Endometrium (tissue), 2 donors: ENCODE data around the gene NRXN3.

Experiments
- FAIRE-seq: peaks from 2 replicates; lab custom pipeline; 2012; peaks lifted over from hg19 to GRCh38; lab: Jason Lieb, UNC
- donor health status: control.
- donor health status: control.

The NRXN3 gene

DNA sequence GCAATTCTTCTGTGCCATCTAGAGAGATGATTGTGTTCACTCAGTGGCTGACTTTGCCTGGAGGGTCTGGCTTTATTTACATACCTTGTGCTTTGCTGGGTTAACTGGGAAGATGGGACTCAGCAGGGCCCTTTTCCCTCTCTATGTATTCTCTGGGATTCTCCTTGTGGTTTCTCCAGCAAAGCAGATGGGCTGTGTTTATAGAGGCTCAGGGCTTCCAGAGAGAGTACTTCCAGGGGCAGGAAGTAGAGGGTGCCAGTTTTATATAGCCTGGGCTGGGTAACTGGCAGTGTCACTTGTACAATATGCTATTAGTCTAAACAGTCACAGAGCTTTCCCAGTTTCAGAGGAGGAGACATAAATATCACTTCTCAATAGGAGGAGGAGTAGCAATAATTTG is 1531.2 kb downstream of the NRXN3 start:
- no peak for FAIRE-seq

DNA sequence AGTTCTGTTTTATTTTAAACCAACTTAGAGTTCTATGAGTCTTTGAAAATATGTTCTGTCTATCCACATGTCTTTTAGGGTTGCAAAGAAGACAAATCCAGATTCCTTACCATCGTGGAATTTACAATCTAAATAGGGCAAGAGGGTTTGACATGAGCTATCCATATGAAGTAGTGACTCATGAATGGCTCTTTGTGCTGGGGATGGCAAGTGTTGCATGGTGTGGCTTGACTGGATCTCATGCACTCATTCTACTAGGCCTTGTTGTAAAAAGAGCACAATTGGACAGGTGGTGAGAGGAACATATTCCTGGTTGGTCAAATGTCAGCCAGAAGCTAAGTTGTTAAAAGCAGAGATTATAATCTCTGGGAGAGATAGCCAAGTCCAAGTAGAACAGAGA is 1532.0 kb downstream of the NRXN3 start:
- no peak for FAIRE-seq

DNA sequence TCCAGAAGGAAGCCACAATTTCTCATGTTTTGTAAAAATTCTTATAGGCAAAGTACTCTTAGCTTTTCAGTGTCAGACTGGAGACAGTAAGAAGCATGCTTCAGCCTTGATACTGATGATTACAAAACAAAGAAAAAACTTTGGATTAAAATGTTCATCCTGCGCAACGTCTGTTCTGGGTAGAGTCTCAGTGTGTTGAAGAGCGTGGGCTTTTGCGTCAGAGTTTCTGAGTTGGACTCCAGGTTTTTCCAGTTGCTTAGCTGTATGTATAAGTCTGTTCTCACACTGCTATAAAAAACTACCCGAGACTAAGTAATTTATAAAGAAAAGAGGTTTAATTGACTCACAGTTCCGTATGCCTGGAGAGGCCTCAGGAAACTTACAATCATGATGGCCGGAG is 1533.0 kb downstream of the NRXN3 start:
- FAIRE-seq = no peak

DNA sequence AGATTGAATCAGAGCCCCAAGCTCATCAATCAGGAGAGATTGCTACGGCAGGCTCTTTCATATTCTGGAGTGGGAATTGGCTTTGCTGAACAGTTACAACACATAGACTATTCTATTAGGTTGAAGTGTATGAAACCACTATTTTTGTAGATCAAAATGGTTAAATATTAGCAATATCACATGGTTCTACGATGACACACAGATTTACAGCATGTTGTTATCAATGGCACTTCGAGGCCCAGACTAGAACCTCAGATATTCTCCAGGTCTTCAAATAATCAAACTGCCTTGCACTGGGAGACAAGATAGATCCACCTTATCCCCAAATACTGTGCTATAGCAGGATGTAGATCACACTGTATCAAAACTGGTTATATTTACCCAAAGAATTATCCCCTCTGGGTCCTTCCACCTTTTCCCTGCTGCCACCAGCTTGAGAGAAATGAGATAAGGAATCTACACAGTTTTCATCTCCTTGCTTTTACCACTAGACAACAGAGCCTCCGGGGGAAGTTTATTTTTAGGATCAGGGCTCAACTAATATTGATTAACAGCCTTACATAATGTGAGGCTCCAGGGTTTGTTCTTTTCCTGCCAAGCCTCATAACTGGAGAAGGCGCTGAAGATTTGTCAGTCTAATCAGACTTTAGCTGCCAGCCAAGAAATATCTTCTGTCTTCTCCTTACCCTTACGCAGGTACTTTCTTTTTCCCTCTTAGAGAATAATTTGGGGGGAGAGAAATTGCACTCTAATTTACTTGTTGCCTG is 1534.1 kb downstream of the NRXN3 start:
- no peak for FAIRE-seq

DNA sequence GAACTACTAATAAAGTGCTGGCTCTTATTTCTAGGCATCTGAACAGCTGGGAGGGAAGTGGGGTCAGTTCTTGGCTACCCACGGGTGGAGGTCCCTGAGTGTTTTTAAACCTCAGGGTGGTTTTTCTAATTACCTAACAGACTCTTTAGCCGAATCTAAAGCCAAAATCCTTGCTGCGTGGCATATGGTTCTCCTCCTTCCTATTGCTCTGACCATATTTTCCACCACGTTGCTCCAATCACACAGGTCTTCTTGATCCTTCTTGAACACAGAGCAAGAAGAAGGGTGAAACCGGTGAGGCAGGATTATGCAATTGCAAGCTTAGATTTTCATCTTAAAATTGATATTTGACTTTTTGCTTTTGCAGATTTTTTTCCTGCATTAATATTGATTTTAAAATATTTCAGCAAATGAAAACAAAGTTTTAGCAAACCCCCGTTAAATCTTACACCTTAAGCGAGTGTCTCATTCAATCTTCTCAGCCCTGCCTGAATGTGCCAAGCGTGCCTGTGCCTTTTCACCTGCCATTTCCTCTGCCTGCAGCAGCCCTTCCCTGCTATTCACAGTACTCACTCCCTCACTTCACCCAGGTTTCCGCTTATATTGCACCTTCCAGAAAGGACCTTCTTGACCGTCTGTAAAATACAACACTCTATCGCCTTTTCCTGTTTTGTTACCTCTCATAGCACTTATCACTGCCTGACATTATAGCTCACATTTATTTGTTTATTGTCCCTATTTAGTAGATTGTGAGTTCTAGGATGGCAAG is 1535.1 kb downstream of the NRXN3 start:
- no peak for FAIRE-seq

DNA sequence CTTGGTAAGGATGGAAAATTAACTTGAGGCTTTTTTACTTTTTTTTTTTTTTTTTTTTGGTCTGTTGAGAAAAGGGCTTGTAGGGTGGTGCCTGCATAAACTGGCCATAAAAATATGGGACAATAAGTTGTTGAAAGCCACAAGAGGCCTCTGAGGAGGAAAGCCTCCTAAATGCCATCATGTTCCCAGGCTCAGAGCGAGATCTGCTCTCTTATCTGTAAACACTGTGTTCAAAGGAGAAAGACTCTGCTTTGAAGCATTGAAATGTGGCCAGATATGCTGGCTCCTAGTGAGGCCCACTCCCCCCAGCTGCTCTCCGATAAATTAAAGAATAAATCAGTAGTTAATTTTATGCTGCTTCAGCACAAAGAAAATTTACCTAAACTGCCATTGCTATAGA is 1536.2 kb downstream of the NRXN3 start:
- no peak for FAIRE-seq

DNA sequence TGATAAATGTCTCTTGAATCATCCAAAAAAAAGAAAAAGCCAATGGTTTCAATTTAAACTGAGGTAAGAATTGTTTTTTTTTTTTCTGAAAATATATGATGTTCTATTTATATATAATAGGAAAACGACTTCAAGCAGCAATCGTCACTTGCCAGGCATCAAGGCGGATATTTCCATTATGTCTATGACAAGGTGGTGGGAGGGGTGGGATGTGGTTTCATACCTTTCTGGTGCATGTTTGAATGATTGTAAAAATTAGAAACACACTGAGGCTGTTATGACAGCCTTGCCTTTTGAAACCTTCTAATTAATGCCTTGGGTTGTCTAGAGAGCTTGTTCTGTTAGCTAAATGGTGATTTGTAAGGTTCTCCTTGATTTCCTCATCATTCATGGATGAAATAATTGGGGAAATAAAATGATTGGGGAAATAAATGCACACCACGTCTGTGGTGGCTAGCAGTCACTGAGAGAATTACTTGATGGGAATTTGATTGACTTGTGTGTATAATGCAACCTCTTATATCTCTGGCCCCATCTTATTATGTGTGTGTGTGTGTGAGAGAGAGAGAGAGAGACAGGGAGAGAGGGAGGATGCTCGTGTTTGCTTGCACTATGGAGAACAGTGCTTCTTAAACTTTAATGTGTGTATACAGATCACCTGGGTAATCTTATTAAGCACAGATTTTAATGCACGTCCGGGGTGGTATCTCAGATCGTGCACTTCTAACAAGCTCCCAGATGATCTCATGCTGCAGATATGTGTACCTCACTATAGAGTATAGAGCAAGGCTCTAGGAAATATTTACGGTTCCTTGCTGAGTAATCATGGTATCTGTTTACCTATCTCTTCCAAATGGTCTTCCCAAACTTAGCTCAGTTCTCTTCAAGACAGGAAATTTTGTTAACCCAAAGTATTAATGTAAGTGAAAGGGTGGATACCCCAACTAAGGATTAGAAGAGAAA is 1538.5 kb downstream of the NRXN3 start:
- FAIRE-seq = no peak

DNA sequence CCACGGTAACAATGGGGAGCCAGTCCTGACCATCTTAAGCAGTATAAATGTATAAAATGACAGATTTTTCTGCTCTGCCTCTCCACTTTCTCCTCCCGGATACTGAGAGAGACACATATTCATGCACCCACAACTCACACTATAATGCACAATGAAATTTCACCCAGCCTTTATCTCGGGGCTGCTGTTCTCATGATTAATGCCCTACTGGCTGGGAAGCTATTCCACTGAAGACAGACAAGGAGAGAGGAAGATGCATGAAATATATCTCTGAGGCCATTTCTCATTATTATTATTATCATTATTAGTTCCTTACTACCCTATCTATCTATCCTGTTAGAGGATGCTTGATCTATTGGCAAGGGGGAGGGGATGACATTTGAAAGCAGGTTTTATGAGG is 1539.4 kb downstream of the NRXN3 start:
- FAIRE-seq = no peak

DNA sequence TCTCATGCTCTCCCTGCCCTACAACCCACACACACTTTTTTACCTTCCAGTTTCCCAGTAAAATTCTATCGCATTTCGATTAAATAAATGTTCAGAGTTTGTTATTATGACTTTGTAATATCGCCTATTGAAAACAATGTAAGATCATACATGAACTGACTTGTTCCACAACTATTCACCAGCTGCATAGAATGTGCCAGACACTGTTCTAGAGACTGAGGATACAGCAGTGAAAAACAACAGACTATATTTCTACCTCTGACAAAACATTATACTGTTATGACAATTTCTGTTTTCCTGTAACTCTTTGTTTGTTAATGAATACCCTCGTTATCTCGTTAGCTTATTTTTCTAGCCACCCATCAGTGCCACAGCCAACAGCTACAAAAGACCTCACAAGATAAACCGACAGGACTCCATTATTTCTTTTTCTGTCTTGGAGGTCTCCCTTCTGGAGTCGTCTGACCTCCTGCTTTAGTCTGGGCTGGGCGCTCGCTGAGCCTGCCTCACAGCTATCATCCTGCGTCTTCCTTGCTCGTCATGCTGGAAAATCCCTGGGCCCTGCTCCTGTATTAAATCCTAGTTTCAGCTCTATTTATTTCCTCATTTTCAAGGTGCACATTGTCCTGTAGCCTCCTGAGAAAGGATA is 1542.3 kb downstream of the NRXN3 start:
- FAIRE-seq = no peak

DNA sequence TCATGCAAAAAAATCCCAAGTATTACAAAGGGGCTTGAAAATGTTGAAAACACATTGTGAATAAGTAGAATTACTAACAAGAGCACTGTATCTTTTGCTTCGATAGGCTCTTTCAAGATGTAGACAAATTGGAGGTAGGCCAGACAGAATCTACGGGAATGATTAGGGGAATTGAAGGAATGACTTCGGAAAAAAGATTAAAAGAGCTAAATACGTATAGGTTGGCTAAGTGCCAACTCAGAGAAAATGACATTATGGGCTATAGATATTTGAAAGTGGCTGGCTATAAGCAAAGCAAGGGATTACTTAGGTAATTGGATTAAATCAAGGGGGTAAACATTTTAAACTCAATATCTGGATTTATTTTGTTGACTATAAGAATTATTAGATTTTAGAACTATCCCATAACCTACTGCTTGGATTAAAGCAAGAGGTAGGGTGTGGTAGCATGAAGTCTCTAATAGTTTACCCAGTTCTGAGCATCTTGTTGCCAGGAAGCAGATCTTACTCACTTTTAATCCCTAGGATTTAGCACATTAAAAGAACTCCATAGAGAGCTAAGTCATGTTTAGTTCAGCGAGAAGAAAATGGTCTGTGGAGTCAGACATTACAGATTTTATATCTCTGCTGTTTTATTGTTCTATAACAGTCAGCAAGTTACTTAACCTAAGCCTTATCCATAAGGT is 1551.4 kb downstream of the NRXN3 start:
- no peak for FAIRE-seq

DNA sequence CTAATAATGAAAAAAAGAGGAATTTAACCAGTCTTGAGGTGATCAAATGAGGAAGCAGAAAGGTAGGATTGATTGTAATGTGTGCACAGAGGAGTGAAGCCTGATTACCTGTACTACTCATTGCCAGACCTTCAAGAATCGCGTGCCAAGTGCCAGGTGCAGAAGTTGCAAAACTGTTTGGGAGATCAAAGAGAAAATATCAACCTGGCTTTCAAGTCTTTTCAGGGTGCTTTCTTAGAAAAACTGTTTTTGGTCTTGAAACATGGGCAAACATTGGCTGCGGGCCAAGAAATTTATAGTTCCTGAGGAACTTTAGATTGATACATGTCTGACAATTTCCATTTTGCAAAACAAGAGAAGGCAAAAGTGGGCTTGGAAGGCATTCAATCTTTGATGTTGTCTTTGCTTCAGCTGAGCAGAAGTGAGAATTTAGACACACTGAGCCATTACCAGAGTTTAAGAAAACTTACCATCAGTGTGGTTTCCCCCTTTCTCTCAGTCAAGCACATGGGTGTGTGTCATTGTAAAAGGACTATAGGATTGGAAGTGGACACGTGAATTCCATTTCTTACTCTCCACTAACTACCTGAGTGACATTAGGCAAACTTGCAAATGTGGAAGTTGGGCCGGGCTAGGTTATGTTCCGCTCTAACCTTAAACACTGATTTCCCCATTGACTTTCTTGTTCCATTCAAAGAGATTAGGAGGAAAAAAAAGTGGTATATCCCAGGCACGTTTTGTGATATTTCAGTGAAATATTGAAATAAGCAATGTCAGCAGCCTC is 1555.0 kb downstream of the NRXN3 start:
- no peak for FAIRE-seq

DNA sequence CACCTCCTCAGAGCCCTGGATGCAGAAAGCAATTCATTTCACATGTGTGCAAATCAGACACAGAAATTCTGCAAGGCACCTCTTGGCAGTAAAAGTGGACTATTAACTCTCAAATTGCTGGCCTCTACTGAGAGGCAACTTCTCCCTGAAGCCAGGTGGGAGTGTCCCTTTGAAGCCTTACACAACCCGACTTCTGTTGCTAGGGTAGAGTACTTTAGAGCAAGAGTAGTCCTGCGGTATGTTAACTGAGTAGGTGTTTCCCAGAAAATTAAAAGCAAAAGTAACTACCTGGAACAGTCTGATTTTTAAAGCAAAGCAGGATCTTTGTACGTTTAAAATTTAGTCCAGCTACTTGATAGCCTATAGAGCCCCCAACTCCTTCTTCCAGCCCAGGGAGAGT is 1557.7 kb downstream of the NRXN3 start:
- no peak for FAIRE-seq

DNA sequence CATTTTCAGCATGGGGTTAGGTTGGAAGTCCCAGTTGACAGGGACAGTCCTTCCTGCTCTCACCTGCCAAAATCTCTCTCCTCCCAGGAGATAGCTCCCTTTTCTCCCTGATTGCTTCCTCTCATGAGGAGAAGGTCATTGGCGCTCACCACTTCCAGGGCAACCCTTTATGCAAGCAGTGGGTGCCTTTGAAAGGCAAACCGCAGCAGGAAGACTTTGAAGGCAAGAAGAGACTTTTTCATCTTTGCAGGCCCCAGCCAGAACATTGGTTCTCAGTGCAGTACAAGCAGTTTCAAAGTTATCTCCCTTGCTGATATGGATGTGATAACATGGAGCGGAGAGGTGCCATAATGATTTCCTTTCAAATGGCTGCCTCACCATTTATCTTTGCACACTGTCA is 1558.2 kb downstream of the NRXN3 start:
- FAIRE-seq = no peak

DNA sequence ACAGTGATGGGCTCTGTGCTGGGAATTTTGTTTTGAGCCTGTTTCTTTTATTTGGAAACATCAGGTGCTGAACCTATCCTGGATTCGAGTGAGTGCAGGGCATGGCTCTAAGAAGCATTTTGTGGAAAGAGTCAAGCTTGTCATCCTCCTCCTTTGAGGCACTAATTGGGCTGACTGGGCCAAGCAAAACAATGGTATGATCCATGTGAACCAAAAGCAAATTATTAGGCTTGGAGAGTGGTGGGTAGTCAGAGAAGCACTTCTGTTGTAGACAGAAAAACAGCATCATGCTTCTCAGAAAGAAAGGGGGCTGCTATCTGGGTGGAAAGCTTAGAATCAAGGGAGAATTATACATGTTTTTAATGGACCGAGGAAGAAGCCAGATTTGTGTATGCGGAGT is 1559.6 kb downstream of the NRXN3 start:
- FAIRE-seq = no peak

DNA sequence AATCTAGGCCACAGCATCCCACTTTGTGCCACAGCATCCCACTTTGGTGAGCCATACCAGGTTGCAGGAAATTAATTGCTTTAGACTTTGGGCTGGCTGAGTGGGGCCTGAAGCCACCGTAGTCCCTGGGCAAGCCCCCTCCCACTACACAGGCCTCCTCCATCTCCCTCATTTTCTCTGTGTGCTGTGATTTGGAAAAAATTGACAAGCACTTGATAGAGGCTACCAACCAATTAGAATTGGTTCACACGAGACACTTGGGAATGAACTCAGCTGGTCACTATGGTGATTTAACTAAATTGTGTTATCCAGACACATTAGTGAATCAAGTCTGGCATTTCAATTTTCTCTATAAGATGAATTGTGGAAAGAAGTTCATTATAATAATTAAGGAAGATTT is 1560.0 kb downstream of the NRXN3 start:
- no peak for FAIRE-seq

DNA sequence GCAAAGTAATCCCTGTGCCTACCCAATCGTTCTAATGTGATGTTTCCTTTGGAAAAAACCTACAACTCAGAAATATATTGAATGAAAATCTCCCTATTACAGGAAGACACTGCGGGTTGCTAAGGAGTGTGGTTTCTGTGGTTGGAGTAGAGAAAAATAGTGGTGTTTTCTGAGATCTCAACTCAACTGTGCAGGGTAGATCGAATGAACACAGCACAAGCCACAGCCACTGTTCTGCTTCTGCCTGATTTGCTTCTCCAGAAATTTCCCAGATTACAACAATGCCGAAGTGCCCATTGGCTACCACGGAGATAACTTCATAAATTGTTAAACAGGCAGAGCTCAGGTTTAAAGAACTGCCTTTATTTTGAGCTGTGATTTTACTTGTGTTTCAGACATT is 1560.8 kb downstream of the NRXN3 start:
- no peak for FAIRE-seq

DNA sequence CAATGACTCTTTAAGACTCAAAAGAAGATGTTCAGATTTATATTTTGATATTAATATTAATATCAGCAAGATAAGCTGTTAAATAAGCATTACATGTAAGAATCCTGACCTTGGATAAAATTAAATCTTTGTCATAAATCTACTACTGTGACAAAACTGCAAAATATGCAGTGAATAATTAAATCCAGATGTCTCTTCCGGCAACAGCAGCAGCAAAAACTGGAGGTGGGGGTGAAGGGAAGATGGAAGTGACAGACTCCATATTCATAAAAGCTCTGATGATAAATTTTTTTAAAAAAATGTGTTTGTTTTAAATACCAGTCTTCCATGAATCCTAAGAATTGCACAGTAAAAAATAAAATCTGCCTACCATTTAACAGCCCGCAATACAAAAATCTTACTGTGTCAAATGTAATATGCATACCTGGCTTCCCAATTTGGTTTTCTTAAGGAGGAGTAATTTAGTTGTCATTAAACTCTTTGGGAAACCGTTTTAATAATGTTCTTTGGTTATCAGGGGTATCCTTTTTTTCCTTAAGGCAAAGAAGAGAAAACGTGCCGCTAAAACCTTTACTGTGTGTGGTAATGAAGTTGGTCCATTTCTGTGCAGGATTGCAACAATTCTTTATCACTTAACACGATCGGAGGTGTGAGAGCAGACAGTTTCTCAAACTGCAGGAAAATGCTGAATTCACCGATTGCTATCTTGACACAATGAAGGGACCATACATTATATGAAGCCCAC is 1562.9 kb downstream of the NRXN3 start:
- peak; percentile 88 for FAIRE-seq

DNA sequence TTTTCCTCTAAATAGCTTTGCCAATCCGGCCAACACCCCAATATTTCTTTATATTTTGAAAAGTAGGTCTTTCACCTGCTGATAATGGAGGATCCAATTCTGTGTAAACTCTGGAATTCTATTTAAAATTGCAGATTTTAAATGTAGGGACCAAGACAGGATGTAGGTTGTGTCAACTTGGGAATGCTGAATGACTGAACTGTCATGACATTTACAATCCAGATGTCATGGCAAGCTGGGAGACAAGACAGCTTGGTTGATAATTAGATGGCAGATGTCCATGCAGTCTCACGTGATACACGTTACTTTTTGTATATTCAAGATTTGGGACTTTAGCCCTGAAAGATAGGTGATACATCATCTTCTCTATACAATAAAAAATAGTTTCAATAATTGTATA is 1564.0 kb downstream of the NRXN3 start:
- FAIRE-seq = no peak

DNA sequence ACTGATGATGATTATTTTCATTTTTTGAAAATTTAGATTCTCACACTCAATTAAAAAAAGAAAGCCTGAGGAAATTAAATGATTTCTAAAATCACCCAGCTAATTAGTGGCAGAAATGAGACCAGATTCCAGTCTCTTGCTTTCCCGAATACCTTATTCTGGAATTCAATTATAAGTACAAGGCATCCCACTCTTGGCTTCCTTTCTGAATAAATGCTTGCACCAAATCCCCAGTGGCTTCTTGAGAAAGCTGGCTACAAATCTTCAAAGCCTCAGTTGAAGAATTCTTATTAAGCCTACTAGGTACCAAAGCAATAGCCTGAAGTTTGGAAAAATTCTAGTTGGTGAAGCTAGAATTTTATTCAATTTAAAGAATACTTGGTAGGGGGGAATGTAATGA is 1564.5 kb downstream of the NRXN3 start:
- no peak for FAIRE-seq

DNA sequence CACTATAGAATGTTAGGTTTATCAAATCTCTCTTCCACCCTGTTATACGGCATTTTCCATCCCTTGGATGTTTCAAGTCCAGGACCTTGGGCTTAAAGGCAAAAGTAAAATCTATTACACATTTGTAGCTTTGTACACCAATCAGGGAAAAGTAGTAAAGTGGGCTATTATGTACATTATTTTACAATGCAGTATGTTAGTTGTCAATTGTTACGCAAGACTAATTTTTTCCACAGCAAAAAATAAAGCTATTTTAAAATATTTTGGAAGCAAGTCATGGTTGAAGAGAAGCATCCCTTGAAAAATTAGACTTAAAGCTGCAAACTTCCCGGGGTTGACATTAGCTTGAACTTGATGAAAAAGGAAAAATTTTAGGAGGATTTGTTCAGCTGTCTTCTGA is 1564.9 kb downstream of the NRXN3 start:
- no peak for FAIRE-seq
